Measurements from ENCODE around the gene DNMT3A.

The DNMT3A gene

DNA sequence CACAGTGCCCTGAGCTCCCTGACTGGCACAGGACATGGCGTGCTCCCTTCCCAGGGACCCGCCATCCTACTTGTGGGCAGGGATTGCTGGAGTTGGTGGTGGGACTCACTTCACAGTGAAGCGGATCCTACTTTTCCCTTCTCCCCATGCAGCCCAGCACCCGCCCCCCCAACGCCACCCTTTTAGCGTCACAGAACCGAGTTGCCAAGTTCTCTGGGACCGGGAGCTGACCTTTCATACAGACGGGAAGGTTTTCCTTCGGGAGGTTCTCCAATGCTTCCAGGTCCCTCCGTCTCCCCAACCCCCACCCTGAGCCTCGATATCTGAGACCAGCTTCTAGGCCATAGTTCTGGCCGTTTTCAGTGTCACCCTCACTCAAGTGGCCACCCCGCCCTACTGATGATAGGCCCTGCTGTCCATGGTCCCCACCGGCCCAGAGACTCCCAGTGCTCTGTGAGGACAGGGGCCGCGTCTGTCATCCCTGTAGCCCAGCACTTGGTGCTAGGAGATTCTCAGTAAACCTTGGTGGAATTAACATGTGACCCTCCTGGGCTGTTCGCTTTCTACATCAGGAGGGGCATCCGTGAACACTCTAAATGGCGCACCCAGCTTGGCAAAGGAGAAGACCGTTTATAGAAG, 1.6 kb upstream of the DNMT3A start:
- no peak for DNase-seq (ENCODE audit: low spot score)

DNA sequence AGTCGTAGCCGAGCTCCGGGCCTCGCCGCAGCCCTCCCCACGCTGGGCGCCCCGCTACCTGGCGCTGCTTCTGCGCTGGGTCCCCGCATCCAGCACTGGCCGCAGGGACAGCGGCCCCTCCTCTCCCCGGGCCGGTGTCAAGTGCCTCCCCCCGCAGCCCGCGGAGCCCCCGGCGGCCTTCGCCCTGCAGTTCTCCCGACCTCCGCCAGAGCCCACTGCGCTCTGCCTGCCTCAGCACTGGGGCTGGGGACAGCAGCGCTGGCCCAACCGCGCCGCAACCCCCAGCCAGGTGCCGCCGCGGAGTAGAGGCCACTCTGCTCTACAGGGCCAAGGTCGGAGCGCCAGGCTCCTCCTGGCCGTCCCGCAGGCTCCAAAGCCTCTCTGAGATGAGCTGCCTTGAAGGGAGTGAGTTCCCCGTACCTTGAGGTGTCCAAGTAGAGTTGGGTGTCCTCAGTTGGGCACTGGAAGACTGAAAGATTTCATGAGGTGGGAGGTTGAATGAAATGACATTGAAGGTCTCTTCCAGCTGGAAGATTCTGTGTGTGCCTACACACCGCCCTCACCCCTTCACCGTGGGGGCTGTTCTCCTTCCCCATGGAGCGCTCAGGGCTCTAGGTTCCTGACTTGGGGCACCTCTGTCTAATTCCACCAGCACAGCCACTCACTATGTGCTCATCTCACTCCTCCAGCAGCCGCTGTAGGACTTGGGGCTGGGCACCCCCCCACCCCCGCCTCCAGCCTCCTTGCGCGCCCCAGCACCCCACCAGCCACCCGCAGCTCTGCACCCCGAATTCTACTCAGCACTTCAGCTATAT, 854 bp upstream of the DNMT3A start:
- DNase-seq (ENCODE audit: low spot score) = peak; percentile 93

DNA sequence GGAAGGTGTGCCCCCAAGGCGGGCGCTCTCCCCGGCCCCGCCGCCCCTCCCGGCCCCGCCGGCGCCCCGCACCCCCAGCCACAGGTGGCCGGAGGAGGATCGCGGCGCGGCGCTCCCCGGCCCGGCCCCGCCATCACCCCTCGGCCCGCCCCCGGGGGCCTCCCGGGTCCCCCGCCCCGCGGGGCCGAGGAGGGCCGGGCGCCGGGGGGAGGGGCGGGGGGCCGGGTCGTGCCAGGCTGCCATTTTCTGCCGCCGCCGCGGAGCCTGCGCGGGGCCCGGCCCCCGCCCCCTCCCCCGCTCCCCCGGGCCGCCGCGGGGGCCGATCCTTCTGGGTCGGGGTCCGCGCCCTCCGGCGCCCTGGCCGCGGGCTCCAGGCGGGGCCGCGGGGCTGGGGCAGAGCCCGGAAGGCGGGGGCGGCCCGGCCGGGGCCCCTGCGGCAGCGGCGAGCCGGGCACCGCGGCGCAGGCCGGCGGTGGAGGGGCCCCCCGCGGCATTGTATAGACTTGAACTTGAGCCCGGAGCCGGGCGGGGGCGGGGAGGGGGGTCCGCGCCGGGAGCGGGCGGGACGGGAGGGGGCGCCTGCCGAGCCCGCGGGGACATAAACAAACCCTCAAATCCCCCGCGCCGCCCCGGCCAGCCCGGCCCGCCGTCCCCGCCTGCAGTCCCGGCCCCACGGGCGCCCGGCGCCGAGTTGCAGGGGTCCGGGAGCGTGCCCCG, 556 bp downstream of the DNMT3A start:
- DNase-seq (ENCODE audit: low spot score) = peak; percentile 36

DNA sequence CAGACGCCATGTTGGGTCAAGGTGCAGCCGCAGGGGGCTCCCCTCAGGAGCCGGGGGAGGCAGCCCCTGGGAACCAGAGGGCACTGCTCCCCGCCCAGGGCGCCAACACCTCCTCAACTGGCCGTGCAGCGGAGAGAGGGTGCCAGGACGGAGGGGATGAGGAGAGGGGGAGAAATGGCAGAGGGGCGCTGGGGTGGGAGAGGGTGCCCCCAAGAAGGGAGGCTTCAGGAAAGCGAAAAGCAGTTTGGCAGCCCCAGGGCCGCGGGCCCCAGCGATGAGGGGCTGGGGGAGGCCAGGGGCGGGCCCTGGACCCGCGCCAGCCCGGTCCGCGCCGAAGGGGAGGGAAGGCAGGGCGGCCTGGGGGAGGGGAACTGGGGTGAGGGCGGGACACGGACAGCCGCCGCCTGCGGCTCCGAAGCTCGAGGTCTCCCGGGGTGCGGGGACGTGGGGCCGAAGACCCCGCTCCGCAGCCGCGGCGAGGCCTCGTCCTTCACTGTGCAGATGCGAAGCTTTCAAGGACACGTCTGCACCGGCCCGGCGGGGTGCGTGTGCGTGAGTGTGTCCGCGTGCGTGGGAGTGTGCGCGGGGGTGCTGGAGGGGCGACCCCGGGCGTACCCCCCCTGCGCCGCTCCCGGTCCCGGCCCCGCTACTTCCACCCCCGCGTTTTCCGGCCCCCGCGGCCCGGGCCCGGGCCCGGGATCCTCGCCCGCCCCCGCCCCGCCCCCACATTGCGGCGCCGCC, 1.4 kb downstream of the DNMT3A start:
- DNase-seq (ENCODE audit: low spot score) = no peak

DNA sequence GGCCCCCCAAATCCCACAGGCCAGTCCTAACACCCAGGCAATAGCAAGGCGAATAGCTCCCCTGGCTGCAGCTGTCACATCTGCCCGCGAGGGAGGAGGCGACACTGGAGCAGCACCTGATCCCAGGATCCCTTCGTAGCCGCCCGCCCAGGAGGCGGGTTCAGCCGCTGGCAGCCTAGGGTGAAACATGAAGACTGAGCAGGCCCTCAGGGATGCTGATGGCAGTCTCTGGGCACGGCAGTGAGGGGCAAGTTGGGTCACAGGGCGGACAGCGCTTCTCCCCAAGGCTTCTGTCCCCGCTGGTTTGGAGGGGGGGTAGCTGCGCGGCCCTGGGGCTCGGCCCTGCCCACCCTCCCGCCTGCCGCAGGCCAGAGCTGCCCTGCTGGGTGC, 1.9 kb downstream of the DNMT3A start:
- no peak for DNase-seq (ENCODE audit: low spot score)

DNA sequence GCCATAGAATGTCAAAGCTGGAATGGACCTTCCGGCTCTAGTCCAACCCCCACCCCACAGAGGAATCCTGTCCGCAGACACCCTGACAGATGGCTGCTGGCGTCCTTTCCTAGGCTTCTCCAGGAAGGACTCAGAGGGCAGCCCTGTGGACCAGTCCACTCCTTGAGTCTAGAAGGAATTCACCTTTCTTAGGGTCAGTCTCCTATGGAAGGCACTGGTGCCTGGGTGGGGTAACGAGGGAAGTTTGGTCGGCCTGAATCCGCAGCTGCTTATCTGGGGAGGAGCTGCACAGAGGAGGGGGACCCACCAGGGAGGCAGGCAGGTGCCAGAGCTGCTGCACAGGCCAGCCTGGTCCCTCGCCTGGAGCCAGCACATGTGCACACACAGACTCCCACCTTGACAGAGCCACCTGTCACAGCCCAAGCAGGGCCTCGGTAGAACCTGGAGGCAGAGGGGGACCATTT, 2.5 kb downstream of the DNMT3A start:
- no peak for DNase-seq (ENCODE audit: low spot score)

DNA sequence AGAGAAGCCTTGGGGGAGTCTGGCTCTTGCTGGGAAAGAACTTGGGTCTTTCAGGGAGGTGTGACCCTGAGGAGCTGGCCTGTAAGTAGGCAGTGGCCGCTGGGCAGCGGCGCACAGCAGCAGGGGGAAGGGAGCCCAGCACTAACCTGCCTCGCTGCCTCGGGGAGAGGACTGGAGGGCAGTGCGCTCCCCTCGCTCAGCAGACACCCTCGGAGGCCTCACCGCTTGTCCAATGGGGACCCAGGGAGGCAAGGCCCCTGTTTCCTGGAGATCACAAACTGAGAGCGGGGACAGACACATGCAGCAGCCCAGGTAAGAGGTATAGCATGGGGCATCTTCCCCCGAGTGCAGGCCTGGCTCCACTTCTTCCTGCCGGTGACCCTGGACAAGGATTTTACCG, 3.3 kb downstream of the DNMT3A start:
- DNase-seq (ENCODE audit: low spot score) = no peak

DNA sequence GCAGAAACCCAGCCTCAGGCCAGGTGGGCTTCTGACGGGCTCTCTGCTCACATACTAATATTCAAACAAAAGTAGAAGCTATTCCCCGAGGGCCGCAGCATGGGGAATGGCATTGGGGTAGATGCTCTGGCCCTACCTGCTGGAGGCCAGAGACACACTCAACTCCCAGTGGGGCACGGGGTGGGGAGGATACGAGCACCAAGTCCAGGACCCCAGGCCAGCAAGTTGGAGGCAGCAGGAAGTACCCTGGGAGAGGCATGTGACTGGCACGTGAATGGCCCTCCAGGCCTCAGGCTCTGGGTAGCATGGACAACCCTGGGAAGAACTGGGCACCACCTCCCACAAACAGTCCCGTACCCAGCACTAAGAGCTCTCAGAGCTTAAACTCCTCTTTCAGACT, 3.8 kb downstream of the DNMT3A start:
- no peak for DNase-seq (ENCODE audit: low spot score)

DNA sequence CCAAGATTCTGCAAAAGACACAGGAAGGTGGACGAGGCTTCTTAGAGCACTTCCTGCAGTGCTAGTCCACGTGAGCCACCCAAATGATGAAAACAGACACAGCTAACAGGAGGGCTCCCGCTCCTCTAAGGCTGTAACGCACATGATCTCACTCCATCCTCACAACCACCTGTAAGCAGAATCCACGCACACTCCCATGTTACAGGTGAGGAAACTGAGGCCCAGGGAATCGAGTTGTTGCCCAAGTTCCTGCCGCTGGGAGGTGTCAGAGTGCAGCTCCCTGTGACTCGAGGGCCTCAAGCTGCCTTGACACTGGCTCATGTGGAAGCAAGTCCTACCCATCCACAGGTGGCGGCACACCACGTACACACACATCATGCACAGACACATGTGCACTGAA, 4.4 kb downstream of the DNMT3A start:
- DNase-seq (ENCODE audit: low spot score) = no peak

DNA sequence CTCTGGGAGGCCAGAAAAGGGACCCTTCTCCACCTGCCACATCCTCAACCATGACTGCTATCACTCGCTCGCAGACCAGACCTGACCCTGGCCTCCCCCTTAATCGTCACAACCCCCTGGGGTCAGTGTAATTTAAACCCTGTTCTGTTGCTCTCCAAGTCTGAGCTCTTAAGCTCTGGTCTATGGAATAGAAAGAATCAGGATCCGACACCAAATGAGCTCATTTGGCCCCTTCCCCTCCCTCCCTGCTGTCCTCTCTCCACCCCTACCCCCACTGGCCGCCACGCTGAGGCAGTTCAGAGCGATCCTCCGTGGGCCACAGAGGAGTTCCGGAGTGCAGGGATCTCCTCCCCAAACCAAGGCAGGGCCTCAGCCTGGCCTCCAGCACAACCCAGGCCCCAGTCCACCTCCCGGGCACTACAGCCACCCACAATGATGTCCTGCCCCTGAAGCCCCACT, 5.3 kb downstream of the DNMT3A start:
- no peak for DNase-seq (ENCODE audit: low spot score)

DNA sequence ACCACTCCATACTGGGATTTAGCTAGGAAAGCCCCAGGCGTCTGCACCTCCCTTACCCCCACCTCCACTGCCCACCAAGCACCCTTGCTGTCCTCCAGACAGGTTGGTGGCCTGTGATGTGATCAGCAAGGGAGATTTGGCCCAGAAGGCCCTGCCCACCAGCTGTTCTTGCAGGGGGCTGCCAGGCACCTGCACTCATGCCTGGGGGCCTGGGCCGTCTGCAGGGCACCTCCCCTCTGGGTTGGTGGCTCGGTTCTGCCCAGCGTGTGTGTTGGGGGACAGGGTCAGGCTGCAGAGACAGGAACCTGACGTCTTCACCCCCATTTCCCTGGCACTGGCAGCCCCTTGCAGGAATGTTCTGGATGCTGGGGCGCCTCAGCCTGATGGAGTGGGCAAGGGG, 5.8 kb downstream of the DNMT3A start:
- DNase-seq (ENCODE audit: low spot score) = no peak

DNA sequence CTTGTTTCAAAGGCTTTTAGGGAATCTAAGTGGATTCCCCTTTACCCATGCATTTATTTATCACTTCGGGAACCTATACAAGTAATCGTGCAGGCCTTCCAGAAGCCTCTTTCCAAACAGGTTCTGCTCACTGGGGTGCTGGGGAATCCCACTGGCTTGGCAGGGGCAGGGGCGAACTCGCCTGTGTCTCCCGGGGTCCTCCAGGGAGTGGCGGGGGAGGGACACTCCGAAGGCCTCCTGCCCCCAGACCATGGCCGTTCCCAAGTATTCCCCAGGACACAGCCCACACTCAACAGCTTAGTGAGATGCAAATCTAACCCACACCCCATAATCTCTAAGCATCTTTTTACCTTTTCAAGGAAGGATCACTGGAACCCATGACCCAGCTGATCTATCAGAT, 6.5 kb downstream of the DNMT3A start:
- DNase-seq (ENCODE audit: low spot score) = no peak

DNA sequence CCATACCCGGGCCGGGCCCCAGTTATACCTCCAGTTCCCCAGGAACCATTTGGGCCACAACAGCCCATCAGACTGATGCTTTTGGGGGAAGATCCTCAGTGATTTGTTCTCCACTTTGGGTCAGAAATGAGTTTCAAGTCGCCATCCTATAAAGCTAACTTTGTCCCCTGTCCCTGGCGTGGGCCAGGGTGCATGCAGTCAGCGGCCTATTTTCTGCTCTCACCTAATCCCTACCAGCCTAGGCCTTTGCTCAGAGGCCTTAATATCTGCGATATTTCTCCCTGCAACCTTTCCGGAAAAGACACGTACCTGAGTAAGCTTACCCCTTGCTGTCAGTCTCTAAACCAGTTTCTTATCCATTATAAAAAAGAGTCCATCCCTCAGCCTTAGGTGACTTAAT, 7.2 kb downstream of the DNMT3A start:
- DNase-seq (ENCODE audit: low spot score) = no peak

DNA sequence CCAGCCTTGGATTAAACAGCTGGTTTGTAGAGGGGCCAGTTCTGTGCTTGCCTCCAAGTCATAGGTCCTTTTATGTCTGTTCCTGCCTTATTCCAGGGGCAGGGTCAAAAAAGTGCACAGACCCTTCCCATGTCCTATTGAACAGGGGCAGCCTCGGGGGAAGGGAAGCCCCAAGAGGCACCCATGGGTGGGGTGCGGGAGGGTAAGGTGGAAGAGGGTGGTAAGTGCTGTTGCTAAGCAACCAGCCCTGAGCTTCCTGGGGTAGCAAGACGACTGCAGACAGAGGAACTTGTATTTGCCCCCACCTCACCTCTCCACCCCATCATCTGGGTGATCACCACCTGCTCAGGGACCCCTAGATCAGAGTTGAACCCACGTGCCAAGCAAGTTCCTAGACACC, 7.7 kb downstream of the DNMT3A start:
- no peak for DNase-seq (ENCODE audit: low spot score)

DNA sequence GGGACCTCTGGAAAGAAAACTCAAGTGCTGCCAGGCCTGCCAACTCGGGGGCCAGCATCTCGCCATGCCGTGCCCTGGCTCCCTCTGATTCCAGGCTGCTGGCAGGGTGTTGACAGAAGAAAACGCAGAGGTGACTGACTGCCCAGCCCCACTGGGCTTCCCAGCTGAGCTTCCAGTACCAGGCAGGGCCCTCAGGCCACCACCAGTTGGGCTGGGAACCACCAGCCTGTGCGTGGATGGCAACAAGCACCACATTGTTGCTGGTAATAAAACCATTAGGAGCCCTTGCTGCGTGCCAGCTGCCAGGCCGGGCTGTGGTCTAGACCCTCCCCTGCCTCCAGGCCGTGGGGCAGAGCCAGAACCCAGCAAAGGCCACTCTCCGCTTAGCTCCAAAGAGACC, 9.2 kb downstream of the DNMT3A start:
- no peak for DNase-seq (ENCODE audit: low spot score)

DNA sequence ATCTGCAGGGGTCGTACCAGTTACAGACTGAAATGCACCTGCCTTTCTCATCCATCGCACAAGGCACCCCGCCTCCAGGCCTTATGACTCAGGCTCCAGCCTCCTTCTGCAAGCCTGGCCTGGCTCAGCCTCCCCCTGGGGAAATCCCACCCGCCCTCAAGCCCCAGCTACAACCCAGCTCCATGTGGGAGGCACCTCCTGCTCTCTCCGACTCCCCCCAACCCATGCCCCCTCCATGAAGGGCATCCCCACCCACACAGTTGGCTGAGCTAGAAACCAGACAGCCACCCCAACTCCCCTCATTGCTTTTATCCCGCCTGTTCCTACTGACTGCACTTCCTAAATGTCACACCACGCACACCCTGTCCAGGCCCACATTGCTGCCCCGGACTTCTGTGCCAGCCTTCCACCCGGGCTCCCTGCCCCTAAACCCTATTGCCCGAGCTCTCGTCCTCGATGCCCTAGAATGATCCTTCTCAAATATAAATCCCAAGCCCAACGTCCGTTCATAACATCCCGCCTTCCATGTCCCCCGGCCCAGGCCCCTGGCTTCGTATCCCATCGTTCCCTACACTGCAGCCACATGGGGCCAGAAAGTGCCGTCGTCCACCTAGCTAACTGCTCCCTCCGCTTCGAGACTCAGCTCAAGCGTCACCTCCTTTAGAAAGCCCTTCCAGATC, 9.9 kb downstream of the DNMT3A start:
- DNase-seq (ENCODE audit: low spot score) = no peak

DNA sequence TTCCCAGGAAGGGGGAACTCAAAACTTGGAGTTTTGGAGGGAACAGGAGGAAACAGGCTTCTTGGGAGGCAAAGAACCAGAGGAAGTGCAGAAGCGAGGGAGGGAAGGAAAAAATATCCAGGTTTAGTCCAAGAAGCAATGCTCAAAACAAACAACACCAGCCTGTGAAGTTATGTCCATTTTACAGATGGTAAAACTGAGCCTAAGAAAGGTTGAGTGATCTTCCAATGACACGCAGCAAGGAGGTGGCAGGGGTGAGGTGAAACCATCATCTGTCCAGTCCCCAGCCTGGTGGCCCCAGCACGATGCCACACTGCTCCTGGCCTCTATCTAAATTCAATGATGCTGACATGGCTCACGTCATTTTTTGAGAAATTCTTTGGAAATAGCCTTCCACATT, 10.8 kb downstream of the DNMT3A start:
- DNase-seq (ENCODE audit: low spot score) = no peak

DNA sequence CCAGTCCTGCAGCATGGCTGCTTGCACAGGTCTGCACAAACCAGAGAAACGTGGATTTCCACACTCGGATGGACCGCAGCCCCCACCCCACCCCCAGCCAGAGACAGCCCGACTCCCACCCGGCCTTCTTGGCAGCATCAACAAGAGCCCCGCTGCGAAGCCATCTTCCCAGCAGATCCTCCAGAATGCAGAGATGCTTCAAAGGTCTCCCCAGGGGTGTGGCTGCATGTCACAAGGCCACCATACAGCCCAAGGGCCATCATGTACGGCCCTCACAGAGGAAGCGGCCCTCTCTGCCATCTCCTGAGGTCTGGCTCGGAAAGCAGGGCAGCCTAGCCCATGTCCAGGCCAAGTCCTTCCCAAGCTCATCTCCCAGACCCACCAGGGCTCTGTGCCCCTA, 11.5 kb downstream of the DNMT3A start:
- DNase-seq (ENCODE audit: low spot score) = no peak

DNA sequence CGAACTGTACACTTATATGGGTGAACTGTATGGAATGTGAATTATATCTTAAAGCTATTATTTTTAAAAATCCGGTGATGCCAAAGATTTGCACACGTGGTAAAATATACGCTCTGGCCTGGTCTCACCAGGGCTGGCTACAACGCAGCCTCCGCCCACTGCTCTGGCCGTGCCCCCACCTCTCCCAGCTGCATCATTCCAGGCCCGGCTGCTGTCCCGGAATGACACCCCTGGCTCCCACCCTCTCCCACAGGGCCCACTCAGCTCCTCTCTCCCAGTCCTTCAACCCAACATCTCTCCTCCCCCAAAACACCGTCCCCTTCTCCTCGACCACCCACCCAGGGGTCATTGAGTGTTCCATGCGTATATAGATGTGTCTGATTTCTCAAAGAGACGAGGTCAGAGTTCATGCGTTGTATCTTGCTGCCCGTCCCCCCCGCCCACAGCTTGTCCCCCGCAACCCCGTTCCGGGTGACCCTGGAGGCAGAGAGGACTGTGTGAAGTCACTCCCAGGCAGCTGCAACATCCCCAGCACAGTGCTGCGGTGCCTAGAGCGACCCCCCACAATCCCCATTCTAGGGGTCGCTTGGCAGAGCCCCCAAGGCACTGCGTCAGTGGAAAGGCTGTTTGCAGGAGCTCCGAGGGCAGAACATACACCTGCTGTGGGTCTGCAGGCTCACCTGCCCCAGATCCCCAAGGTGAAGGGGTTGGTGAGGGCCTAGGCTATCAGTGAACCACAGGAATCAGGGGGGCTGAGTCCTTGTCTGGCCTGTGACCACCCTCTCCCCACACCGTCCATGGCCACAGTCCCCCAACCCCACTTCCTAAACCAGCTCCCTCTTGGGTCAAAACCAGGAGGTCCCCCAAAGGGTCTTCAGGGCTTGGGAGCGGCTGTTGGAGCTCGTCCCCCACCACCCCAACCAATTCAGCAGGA, 13.3 kb downstream of the DNMT3A start:
- no peak for DNase-seq (ENCODE audit: low spot score)

DNA sequence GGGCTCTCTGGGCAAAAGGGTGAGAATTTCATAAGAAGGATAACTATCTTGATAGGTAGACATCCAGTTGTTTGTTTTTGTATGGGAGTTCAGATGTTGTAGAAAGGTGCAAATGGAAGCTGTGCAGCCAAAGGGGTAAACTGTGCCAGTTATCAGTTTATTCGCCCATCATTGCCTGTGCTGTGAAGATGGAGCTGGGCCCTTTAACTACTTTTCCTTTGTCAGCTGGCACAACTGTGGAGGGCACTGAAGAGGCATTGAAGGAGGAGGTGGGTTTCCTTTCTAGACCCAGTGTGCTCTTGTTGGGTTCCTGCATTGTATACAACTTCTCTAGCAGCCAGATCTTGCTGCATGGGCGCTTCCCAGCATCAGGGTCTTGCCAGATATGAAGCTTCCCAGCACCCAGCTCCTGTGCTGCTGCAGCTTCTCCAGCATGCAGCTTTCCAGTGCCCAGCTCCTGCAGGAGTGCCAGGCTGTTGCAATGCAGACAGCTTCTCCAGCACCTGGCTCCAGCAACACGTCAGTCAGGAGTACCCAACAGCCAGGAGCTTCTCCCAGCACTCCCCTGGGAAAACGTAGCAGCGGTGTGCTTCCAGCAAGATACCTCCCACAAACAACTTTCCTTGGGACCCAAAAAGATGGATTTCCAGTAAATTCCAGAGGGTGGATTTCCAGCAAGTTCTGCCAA, 15.3 kb downstream of the DNMT3A start:
- no peak for DNase-seq (ENCODE audit: low spot score)

Data from HuH-7.5 (cell line).